HUES48 (cell line): ENCODE results near the gene PKP3.
"Not testable (repeated sequence)": the region's sequence is repeated elsewhere in the genome, so short reads cannot be mapped to it uniquely, and the experiment has no call there.

Source experiments
- H3K27ac ChIP-seq: one replicate; pipeline ENCODE4 v1.7.0; 2013; ENCODE audit warnings: low read depth, low read length, inconsistent platforms
- H3K27me3 ChIP-seq: 2 replicates; pipeline ENCODE4 v1.6.1; 2013; ENCODE audit warnings: mild to moderate bottlenecking, low read length; ENCODE audit not compliant: control insufficient read depth, insufficient read depth
- H3K36me3 ChIP-seq: 2 replicates; pipeline ENCODE4 v1.6.1; 2013; ENCODE audit warnings: low read length; ENCODE audit not compliant: control insufficient read depth, insufficient read depth
- H3K4me1 ChIP-seq: 2 replicates; pipeline ENCODE4 v1.6.1; 2013; ENCODE audit warnings: mild to moderate bottlenecking, low read length; ENCODE audit not compliant: control insufficient read depth, insufficient read depth
- H3K4me3 ChIP-seq: 2 replicates; pipeline ENCODE4 v1.5.1; 2013; ENCODE audit warnings: mild to moderate bottlenecking, low read depth, low read length
- H3K9ac ChIP-seq: 2 replicates; pipeline ENCODE4 v1.6.1; 2013; ENCODE audit warnings: mild to moderate bottlenecking, low read depth, low read length, moderate library complexity
- H3K9me3 ChIP-seq: 2 replicates; pipeline ENCODE4 v1.6.1; 2013; ENCODE audit warnings: low read length; ENCODE audit not compliant: control insufficient read depth, insufficient read depth

PKP3 gene

DNA sequence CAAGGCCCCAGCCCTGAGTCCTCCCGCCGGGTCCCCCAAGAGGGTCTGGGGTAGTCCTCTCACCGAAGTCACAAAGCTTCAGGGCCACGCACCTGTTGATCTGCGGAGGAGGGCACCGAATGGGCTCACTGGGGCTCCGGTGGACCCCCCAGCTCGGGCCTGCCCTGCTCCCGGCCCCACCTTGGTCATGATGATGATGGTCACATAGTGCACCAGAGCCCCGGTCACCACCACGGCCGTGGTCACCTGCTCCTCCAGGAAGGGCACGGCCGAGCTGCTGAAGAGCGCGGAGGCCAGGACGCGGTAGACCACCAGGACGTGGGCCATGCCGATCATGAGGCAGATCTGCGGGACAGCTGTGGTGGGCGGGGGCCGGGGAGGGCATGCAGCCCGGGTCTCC lies 34.3 kb downstream of the PKP3 start:
- Histone ChIP-seq H3K9ac (no peak overlapping the region), H3K36me3 (no peaks in the 10 kb centered on the region), H3K27me3 (no peaks in the 10 kb centered on the region; the same call in 1 of the 2 replicates), H3K4me3 (no peak overlapping the region), H3K9me3 (no peaks in the 10 kb centered on the region), H3K27ac (no peak overlapping the region), H3K4me1 (no peaks in the 10 kb centered on the region)

- H3K27ac ChIP-seq, result no peak overlapping the region
- H3K4me1 ChIP-seq, result no peaks in the 10 kb centered on the region
- H3K36me3 ChIP-seq, result no peaks in the 10 kb centered on the region
- no peaks in the 10 kb centered on the region for H3K9me3 ChIP-seq
- no peaks in the 10 kb centered on the region; the same call in 1 of the 2 replicates for H3K27me3 ChIP-seq
- H3K9ac ChIP-seq, result no peak overlapping the region
- no peak overlapping the region for H3K4me3 ChIP-seq
Measured at GRCh38 chr11:429391-429790, 35.4 kb downstream of the PKP3 start.

DNA sequence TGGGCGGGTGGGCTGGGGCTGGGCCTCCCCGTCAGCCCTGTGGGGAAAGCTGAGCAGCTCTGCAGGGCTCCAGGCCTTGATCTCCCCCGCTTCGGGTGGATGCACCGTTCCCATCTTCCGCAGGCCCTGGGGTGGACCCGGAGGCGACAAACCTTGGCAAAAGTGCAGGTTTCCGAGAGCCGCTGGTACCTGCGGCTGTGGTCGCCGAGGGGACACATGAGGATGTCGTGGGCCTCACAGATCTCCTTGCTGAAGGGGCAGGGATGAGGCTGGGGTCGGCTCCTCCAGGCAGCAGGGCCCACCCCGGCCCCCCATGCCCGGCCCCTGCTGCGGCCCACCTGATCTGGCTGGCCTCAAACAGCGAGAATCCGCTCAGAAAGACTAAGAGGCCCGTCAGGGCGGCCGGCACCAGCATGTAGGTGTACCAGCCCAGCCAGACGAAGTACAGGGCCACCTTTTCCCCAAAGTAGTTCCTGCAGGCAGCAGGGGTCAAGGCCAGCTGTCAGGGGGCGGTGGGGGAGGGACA lies 36.0 kb downstream of the PKP3 start:
- Histone ChIP-seq H3K27ac (no peak overlapping the region), H3K4me1 (no peaks in the 10 kb centered on the region), H3K4me3 (no peak overlapping the region), H3K27me3 (no peaks in the 10 kb centered on the region; the same call in 1 of the 2 replicates), H3K9me3 (no peaks in the 10 kb centered on the region), H3K9ac (no peak overlapping the region), H3K36me3 (no peaks in the 10 kb centered on the region)

- H3K9ac ChIP-seq, result no peak overlapping the region
- no peaks in the 10 kb centered on the region for H3K4me1 ChIP-seq
- H3K27ac ChIP-seq, result no peak overlapping the region
- H3K9me3 ChIP-seq, result no peaks in the 10 kb centered on the region
- H3K27me3 ChIP-seq, result no peaks in the 10 kb centered on the region
- H3K4me3 ChIP-seq, result no peak overlapping the region
- no peaks in the 10 kb centered on the region for H3K36me3 ChIP-seq
Measured at GRCh38 chr11:431921-432320, 37.9 kb downstream of the PKP3 start.

DNA sequence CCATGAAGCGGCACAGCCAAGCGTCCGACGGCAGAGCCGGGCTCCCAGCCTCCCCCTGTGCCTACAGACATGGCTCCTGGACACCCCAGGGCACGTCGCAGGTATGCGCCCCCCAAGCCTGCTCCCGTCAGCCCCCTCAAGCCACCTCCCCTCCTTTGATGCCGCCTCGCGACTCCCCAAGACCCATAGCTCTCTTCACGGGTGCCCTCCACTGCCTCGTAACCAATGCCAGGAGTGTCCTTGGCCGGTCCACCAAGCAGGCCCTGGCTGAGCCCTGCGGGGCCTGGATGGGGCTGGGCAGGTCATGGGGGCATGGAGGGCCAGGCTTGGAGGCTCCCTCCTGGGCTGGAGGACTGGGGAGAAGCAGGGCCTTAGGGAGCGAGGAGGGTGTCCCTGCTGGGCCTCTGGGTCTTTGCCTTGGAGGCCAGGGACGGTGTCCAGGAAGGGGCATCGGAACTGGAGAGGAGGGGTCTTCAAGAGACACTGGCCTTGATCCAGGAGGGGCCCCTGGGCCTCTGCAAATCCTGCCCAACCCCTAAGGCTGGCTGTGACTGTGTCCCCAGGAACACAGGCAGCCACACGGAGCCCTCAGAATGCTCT lies 38.6 kb downstream of the PKP3 start:
- Histone ChIP-seq H3K4me1 (no peaks in the 10 kb centered on the region), H3K27me3 (no peaks in the 10 kb centered on the region), H3K27ac (no peak overlapping the region), H3K4me3 (no peak overlapping the region), H3K36me3 (no peaks in the 10 kb centered on the region), H3K9ac (no peak overlapping the region), H3K9me3 (peaks cover 5% of the 10 kb centered on the region; the same call in 1 of the 2 replicates)

GRCh38 chr11:433111-433510 lies 39.1 kb downstream of the PKP3 start:
- Histone ChIP-seq H3K4me1 (no peaks in the 10 kb centered on the region), H3K36me3 (no peaks in the 10 kb centered on the region), H3K4me3 (no peak overlapping the region), H3K9ac (no peak overlapping the region), H3K27ac (no peak overlapping the region), H3K9me3 (peaks cover 5% of the 10 kb centered on the region; the same call in 1 of the 2 replicates), H3K27me3 (no peaks in the 10 kb centered on the region)

- H3K9me3 ChIP-seq, result peaks cover 5% of the 10 kb centered on the region; the same call in 1 of the 2 replicates
- H3K9ac ChIP-seq, result no peak overlapping the region
- no peaks in the 10 kb centered on the region for H3K36me3 ChIP-seq
- H3K27me3 ChIP-seq, result no peaks in the 10 kb centered on the region
- H3K4me3 ChIP-seq, result no peak overlapping the region
- H3K27ac ChIP-seq, result no peak overlapping the region
- no peaks in the 10 kb centered on the region for H3K4me1 ChIP-seq
Measured at GRCh38 chr11:433641-434040, 39.6 kb downstream of the PKP3 start.

GRCh38 chr11:434496-434895 lies 40.5 kb downstream of the PKP3 start:
- no peaks in the 10 kb centered on the region for H3K4me1 ChIP-seq
- no peaks in the 10 kb centered on the region for H3K27me3 ChIP-seq
- H3K9me3 ChIP-seq, result peaks cover 5% of the 10 kb centered on the region; the same call in 1 of the 2 replicates
- no peak overlapping the region for H3K4me3 ChIP-seq
- H3K27ac ChIP-seq, result no peak overlapping the region
- H3K36me3 ChIP-seq, result no peaks in the 10 kb centered on the region
- H3K9ac ChIP-seq, result no peak overlapping the region

GRCh38 chr11:434999-435740 lies 41.2 kb downstream of the PKP3 start:
- H3K27ac ChIP-seq, H3K27me3 ChIP-seq: not testable (repeated sequence)

GRCh38 chr11:437228-437870 lies 43.3 kb downstream of the PKP3 start:
- Histone ChIP-seq H3K9me3 (peaks cover 5% of the 10 kb centered on the region; the same call in 1 of the 2 replicates), H3K4me1 (no peaks in the 10 kb centered on the region; the same call in 1 of the 2 replicates), H3K27ac (no peak overlapping the region), H3K36me3 (no peaks in the 10 kb centered on the region), H3K27me3 (no peaks in the 10 kb centered on the region), H3K4me3 (no peak overlapping the region), H3K9ac (no peak overlapping the region)

More at GRCh38 chr11:434999-435740, 41.2 kb downstream of the PKP3 start:
- not testable (repeated sequence) for H3K9me3 ChIP-seq, H3K9ac ChIP-seq, H3K36me3 ChIP-seq, H3K4me3 ChIP-seq, H3K4me1 ChIP-seq
